ENCODE results near the gene GASK1A.

GASK1A gene

DNA sequence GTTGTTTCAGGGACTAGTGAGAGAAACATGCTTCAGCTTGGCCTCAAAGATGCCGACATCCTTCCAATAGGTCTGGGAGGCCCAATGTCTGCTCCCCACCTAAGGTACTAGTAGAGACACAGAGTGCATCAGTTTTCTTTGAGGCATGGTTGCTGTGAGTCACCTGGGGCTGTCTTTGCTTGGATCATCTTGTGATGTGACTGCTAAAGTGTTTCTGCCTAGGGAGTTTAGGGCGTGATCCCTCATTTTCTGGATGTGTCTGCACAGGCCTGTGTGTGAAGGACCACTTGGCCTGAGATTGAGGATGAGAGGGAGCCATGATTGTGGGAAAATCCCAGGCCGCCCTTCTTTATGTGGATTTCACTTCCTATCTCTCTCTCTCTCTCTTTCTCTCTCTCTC, 4.8 kb downstream of the GASK1A start:
- no peak for DNase-seq

DNA sequence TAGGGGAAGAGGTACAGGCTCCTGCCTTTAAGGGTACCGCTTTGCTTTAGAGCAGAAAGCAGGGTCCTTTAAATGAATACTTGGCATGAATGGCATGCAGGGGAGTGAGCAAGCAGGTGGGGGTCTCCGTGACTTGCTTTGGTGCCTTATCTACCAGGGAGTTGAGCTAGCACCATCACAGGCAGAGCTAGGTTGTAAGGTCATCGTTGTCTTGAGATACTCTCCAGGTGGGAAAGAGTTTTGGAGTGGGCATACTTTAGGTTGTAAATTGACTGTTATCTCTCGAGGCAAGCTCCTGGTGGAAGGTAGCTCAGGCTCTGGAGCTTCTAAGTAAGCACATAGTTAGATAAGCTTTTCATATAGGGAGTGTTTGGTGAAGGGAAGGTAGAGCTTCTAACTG, 5.6 kb downstream of the GASK1A start:
- DNase-seq, result no peak

- no peak for DNase-seq
Observed at GRCh38 chr3:42988097-42988496, 9.0 kb downstream of the GASK1A start.

- no peak for DNase-seq
Observed at GRCh38 chr3:42988566-42988965, 9.5 kb downstream of the GASK1A start.

DNA sequence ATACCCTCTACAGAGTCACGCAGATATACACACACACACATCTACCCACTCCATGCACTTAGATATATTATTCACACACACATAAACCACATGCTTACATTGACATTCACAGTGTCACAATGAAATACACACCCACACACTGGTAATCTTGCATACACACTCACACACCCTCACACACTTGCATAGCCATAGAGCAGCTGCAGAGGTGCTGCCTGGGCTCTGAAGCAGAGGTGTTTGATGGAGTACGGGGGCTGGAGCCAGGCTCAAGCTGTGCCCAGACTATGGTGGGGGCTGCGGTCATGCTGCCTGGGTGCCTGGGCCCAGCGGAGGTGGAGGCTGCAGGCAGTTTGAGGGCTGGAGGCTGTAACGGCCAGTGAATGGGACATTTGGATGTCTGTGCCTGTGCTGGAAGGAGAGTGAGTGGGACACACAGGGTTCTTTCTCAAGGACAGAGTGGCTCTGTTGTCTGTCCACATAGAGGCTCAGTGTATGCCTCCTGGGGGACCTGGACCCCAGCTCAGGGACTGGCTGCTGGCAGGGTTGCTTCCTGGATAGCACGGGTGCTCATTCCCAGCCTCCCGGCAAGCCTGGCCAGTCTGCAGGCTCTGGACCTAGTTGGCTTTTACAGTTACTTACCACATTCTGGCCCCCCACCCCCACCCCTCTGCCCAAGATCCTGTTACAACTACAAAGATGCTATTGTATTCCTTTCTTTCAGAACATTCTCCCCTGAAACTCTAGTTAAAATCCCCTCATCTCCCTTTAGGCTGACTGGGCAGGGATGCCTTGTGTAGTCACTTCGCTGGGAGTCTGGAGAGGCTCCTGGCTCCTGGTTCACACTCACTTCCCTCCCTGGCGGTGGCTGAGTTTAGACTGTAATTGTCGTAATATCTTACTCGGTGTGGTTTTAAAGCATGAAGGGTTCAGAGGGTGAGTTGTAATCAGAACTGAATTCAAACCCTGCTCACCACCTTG, 12.5 kb downstream of the GASK1A start:
- no peak for DNase-seq

DNA sequence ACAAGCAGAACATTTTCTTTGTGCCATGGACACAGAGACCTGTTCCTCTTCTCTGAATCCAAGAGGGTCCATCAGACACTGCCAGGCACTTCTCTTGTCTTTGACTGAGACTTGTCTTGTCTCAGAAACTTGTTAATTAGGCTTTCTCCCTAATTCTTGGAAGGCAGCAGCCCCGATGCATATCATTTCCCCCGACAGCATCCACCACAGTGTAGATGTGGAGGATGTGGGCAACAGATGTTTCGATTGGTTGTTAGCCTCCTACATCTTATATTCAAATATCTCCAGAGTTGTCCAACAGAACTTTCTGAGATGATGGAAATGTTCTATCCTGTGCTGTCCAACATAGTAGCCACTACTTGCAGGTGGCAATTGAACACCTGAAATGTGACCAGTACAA, 15.5 kb downstream of the GASK1A start:
- no peak for DNase-seq

DNA sequence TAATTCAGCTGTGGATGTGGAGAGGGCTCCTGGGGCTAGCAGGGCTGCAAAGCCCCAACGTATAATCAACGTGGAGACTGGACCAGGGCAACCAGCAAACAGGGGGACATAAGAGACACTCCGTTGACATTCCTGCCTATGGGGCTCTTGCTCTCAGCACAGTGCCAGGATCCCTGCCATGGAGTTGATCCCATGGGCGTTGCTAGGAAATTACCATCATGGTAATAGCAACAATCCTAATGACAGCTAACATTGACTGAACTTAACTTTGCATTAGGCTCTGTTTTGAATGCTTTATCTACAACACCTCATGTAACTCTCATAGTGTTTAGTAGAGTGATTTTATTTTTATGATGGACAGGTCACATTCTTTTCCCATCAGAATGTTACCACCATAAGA, 16.9 kb downstream of the GASK1A start:
- no peak for DNase-seq

DNA sequence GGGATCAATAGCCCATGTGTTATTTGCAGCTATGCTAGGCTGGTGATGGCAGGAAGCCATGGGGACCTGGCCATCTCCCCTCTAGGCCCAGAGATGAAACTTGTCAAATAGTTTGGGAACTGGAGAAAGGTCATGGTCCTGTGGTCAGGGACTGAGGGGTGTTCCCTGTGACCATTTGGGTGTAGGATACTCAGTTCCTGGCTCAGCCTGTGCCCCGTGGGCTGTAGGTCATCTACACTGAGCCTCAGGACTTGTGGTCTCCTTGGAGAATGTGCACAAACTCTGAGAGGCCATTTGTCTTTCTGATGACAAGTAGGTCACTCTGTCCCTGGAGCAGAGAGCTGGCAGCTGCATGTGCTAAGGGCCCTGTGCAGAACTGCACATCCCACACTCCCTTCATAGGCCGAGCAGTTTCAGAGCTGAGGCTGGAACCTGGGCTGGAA, 17.5 kb downstream of the GASK1A start:
- DNase-seq, result no peak

DNA sequence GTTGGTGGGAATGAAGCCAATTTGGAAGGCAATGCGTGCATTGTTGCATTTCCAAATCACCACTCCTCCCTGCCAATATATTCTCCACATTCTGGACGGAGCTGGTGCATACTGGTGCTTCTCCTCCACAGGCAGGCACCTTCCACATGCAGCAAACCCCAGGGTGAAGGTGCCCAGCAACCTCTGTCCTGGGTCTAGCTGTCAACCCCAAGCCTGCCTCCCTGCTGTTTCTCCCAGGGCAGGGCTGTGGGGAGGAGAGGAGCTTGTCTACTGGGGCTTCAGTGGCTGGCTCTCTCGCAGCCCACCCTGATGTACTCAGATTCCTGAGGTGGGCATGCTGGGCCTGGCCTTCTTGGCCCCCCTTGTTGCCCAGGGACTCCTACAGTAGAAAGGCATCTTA, 20.1 kb downstream of the GASK1A start:
- no peak for DNase-seq

GRCh38 chr3:42999632-43000031, 20.5 kb downstream of the GASK1A start:
- no peak for DNase-seq

DNA sequence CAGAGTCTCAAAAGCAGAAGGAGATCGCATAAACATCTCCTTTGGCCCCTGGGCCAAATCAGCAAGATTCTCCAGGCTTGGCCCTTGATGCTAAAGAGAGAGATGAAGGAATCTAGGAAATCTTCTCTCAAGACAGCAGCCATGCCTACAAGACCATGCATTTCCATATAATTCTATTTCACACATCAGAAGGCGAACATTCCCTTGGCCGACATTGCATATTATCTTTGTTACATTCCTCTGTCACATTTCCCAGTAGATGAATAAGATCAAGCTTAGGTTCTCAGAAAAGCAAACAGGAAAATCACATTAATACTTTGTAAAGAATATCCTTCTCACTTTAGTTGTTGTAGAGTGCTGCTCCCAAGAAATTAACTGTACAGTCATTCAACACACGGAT, 21.3 kb downstream of the GASK1A start:
- no peak for DNase-seq

DNA sequence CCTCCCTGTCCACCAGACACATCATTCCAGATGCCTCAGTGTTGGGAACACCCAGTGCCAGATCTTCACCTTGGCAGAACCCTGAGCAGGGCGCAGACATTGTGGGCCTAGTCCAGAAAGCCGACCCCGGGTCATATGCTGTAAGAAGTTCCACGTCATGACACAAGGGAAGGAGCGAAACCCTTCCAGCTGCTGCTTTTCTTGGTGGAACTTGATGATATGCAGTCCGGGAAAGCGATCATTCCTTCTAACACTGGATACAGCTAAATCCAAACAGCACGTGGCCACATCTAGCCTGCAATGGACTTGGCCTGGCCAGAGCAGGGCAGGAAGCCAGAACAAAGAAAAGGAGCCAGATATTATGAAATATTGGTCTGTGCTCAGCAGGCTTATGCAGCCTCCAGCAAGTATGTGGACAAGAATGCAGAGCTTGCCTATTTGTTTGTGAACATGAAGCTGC, 22.0 kb downstream of the GASK1A start:
- no peak for DNase-seq

GRCh38 chr3:43001556-43002121, 22.5 kb downstream of the GASK1A start:
- DNase-seq, result no peak

DNA sequence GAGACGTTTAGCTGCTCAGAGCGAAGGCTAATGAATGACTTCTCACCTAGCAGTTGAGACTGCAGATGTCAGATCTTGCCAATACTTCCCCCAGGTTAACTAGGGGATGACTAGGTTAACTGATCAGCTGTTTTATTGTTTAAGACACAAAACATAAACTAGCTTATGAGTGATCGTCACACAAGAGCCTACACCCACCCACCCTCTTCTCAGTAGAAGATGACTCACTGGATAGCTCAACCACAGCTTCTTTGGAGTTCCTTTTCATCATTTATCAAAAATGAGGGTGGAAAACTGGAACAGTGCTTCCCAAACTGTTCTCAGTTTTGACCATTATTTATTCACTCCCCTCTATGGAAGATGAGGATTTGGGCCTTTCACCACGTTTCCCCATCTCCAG, 25.2 kb downstream of the GASK1A start:
- DNase-seq, result no peak

- no peak for DNase-seq
Observed at GRCh38 chr3:43005253-43005652, 26.1 kb downstream of the GASK1A start.

GRCh38 chr3:43005981-43006380, 26.9 kb downstream of the GASK1A start:
- DNase-seq, result no peak

GRCh38 chr3:43006825-43007224, 27.7 kb downstream of the GASK1A start:
- no peak for DNase-seq

DNA sequence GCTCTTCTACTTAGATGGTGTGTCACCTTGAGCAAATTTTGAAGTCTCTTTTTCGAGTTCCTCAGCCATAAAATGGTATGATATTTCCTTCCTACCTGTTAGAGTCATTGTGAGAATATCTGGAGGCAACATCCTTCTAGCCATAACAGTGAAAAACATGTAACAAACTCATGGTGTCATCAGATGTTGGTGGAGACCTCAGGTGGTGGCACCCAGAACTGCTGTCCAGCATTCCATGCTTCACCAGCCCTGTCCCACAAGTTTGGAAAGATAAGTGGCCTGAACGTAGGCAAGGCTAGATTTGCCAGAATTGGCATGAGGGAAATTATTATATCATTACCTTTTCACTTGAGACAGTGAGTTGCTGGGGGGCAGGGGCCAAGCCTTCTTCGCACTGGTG, 30.4 kb downstream of the GASK1A start:
- DNase-seq, result no peak

DNA sequence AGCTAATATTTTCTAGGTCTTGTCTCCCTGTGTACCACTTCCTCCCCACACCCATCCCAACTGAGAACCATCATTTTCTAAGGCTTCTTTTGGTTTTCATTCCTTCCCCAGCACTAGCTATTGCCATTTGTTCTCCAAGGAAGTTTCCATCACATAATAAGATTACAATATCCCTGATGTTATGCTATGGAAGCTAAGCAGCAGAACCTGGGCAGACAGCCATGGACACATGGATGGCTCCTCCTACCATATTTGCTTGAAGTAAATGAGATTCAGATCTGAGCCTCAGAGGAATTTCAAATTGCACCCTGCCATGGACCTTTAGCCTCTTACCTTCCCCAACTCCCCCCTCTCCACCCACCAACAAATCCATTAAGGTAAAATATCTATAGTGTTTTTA, 31.5 kb downstream of the GASK1A start:
- DNase-seq, result no peak

DNA sequence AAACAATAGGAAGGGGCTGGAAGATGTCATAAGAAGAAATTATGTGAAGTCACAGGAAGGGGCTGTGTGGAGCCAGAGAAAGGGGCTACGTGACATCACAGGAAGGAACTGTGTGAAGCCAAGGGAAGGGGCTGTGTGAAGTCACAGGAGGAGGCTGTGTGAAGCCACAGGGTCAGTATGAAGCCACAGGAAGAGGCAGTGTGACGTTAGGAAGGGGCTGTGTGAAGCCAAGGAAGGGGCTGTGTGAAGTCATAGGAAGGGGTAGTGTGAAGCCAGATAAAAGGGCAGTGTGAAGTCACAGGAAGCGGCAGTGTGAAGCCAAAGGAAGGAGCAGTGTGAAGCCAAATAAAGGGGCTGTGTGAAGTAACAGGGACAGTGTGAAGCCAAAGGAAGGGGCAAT, 32.5 kb downstream of the GASK1A start:
- DNase-seq, result no peak

DNA sequence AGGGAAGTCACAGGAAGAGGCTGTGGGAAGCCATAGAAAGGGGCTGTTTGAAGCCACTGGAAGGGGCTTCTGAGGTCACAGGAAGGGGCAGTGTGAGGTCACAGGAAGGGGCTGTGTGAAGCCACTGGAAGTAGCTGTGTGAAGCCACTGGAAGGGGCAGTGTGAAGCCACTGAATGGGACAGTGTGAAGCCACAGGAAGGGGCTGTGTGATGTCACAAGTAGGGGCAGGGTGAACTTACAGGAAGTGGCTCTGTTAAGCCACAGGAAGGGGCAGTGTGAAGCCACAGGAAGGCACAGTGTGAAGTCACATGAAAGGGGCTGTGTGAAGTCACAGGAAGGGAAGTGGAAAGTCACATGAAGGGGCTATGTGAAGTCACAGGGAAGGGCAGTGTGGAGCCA, 33.1 kb downstream of the GASK1A start:
- no peak for DNase-seq

GRCh38 chr3:43013256-43013655, 34.1 kb downstream of the GASK1A start:
- DNase-seq, result no peak

- DNase-seq, result no peak
Observed at GRCh38 chr3:43013743-43014155, 34.6 kb downstream of the GASK1A start.

GRCh38 chr3:43014241-43014640, 35.1 kb downstream of the GASK1A start:
- DNase-seq, result no peak

Data from amniotic stem cell (primary cell).